GM23338 (cell line): Measurements from ENCODE around the gene OR10K2.

Experiments used
- CREB1 ChIP-seq: fragments of 250-450 bp; sonication (Bioruptor Pico); IDR thresholded peaks from 2 replicates; pipeline ENCODE4 v1.5.0; 2020; ENCODE audit warnings: low read depth, mild to moderate bottlenecking, moderate library complexity
- EZH2 ChIP-seq: fragments of 200-600 bp; sonication (generic); IDR thresholded peaks from one replicate; pipeline ENCODE4 v1.8.0; 2017; ENCODE audit warnings: antibody characterized with exemption, mild to moderate bottlenecking, low read depth; ENCODE audit not compliant: unreplicated experiment
- TF ChIP-seq, protein P1 (sequence below), 2 experiments: fragments of 200-600 bp in 1 of 2; sonication (generic) in 1 of 2; conservative IDR thresholded peaks; 2 replicates each; pipeline versions ENCODE4 v1.5.1 to v1.6.1; 2016 to 2017; ENCODE audit warnings: antibody characterized with exemption in 2 of 2, low read depth in 2 of 2, mild to moderate bottlenecking in 2 of 2, moderate library complexity in 1 of 2
- TF ChIP-seq, protein P2 (sequence below): IDR thresholded peaks from one replicate; pipeline ENCODE4 v1.6.1; 2018; ENCODE audit warnings: antibody characterized with exemption; ENCODE audit not compliant: unreplicated experiment

DNA sequence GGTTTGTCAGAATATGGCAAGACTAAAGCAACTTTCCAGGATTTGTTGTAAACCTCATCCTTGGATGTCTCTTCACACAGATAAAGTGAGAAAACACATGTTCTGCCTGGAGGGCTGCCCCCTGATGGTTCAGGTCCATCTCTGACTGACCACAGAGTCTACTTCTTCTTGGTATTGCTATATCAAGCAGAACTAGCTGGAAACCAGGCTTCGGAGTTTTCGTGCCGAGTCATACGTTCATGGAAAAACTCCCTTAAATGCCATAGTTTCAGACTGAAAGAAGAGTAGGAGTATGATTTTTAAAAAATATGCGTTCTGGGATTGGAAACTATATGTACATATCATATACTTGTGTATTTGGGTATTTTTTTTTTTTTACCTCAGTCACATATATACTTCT, 32.6 kb downstream of the OR10K2 start:
- TF ChIP-seq, protein P1, sequence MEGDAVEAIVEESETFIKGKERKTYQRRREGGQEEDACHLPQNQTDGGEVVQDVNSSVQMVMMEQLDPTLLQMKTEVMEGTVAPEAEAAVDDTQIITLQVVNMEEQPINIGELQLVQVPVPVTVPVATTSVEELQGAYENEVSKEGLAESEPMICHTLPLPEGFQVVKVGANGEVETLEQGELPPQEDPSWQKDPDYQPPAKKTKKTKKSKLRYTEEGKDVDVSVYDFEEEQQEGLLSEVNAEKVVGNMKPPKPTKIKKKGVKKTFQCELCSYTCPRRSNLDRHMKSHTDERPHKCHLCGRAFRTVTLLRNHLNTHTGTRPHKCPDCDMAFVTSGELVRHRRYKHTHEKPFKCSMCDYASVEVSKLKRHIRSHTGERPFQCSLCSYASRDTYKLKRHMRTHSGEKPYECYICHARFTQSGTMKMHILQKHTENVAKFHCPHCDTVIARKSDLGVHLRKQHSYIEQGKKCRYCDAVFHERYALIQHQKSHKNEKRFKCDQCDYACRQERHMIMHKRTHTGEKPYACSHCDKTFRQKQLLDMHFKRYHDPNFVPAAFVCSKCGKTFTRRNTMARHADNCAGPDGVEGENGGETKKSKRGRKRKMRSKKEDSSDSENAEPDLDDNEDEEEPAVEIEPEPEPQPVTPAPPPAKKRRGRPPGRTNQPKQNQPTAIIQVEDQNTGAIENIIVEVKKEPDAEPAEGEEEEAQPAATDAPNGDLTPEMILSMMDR (conservative IDR thresholded peaks at IDR 0.05; ENCODE audit: low read depth in 2 of 2), result no peak
- TF ChIP-seq, protein P2, sequence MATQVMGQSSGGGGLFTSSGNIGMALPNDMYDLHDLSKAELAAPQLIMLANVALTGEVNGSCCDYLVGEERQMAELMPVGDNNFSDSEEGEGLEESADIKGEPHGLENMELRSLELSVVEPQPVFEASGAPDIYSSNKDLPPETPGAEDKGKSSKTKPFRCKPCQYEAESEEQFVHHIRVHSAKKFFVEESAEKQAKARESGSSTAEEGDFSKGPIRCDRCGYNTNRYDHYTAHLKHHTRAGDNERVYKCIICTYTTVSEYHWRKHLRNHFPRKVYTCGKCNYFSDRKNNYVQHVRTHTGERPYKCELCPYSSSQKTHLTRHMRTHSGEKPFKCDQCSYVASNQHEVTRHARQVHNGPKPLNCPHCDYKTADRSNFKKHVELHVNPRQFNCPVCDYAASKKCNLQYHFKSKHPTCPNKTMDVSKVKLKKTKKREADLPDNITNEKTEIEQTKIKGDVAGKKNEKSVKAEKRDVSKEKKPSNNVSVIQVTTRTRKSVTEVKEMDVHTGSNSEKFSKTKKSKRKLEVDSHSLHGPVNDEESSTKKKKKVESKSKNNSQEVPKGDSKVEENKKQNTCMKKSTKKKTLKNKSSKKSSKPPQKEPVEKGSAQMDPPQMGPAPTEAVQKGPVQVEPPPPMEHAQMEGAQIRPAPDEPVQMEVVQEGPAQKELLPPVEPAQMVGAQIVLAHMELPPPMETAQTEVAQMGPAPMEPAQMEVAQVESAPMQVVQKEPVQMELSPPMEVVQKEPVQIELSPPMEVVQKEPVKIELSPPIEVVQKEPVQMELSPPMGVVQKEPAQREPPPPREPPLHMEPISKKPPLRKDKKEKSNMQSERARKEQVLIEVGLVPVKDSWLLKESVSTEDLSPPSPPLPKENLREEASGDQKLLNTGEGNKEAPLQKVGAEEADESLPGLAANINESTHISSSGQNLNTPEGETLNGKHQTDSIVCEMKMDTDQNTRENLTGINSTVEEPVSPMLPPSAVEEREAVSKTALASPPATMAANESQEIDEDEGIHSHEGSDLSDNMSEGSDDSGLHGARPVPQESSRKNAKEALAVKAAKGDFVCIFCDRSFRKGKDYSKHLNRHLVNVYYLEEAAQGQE, result no peak
- TF ChIP-seq CREB1 (CRISPR knock-in tag) (no peak), EZH2 (no peak)
